ENCODE results near the gene MEIS2.

The MEIS2 gene

DNA sequence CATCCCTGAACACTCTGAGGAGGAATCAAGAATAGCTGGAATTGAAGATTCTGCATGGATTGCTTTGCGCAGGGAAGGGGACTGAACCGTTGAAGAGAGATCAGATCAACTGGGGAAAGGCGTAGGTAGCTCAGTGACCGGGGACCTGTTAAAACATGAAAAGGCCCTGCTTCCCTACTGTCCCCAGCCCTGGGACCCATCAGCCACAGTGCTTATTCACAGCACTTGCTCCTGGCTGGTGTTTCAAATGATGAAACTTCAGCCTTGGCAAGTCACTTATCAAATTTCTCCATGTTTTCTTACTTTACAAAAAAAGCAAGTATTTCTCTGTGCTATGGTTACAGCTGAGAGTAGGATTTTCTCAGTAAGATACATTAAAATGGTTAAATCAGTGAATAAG, 199.3 kb downstream of the MEIS2 start:
- no peak for DNase-seq (ENCODE audit: low read depth in 2 of 2)

DNA sequence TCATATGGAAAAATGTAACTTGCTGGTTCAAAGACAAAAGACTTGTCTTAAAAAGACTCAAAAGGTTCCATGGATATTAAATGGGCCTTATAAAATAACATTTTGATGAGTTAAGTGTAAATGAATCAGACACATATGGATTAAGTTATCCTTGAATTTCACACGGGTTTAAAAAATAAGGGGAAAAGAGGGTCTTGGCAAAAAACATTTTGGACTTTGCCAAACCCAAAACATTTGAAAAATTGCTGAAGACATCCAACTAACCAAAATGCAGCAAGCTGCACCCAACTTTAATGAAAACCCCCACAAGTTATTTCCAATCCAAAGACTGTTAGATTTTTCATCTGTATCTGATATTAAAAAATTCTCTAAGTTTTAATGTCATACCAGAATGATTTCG, 200.7 kb downstream of the MEIS2 start:
- no peak for DNase-seq (ENCODE audit: low read depth in 2 of 2)

DNA sequence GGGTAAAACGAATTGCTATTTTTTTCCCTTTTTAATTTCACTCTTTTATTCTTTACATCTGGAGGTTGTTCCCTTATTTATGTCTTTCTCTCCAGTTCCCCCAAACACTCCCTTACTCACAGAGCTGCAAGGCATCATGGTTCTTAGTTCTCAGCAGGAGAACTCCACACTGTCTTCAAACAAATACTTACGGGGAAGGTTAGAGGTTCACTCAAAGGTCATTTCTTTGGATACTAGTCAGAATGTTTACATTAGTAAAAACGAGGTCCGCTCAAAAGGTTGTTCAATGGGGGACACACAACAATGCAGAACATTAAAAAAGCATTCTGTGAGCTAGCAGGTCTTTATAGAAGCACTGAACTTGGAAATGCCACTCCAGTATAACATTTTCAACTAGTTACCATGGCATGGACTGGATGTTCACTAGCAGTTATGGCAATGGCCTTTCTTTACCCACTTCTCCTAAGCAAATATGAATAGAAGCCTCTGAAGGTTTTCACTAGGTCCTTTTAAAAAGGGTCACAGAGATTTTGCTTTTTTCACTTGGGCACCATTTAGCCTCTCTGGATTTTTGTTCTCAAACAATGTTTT, 201.7 kb downstream of the MEIS2 start:
- DNase-seq (ENCODE audit: low read depth in 2 of 2) = no peak

DNA sequence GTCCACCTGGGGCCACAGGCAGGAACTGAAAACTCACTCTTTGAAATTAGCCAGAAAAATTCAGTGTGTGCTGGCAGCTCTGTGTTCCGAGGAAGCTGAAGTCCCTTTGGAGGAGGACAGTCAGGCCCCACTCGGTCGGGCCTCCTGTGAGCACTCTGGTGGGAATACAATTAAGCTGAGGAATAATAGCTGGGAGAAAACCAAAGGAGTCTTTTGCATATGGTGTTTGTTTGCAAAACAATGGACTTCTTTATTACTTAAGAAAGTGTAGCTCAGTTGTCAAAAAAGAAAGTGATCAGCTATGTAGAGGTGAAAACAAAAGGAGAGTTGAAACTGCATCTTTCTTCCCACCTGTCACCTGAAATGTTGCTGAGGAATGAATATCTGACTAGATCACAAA, 202.5 kb downstream of the MEIS2 start:
- DNase-seq (ENCODE audit: low read depth in 2 of 2) = no peak

DNA sequence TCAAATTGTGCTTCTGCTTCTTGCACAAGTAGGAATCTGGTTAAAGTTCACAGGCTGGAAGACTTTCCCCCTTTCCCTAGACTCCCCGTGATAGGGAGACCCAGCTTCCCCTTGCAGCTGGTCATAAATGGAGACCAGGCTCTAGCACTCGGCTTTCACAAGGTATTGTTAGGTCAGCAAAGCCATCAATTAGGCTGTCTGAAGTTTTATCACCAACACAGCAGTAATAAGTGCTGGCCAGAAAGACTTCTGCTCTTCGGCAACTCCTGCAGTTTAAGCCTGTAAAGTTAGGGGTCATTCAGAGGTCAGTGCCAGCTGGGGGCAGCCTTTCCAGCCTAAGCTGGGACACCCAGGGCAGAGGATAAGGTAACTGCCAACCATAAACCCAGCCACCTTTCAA, 203.4 kb downstream of the MEIS2 start:
- DNase-seq (ENCODE audit: low read depth in 2 of 2) = no peak

DNA sequence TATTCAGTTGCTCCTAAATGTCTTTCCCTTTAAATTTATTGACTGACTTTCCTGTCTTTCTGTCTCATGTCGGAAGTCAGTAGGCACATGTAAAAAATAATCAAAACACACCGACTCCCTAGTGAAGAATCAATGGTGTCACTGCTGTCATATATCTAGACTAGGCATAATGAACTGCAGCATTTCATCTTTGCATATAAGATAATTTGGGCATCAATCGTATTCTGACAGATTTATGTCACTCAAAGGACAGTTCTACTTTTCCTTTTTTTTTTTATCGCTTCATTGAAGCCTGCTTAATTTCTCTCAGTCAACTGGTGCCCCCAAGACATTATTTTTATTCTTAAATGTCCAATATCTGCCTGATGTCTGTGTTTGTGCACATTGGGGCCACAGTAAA, 206.3 kb downstream of the MEIS2 start:
- no peak for DNase-seq (ENCODE audit: low read depth in 2 of 2)

DNA sequence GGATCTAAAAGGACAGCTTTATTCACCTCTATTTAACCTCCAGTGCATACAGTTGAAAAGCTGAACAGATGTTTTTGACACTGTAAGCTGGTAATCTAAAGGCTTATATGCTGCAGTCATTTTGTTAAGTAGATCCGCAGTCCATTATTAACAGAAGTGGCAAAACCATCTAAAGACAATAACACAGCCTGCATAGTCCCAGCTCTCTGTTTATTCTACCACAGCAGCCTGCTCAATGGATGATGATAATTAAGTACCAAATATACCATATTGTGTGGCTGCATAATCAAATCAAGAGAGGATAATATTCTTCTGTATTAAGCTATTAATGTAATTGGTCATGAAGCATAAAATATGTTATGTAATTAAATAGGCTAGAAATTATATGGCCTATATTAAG, 207.1 kb downstream of the MEIS2 start:
- no peak for DNase-seq (ENCODE audit: low read depth in 2 of 2)

DNA sequence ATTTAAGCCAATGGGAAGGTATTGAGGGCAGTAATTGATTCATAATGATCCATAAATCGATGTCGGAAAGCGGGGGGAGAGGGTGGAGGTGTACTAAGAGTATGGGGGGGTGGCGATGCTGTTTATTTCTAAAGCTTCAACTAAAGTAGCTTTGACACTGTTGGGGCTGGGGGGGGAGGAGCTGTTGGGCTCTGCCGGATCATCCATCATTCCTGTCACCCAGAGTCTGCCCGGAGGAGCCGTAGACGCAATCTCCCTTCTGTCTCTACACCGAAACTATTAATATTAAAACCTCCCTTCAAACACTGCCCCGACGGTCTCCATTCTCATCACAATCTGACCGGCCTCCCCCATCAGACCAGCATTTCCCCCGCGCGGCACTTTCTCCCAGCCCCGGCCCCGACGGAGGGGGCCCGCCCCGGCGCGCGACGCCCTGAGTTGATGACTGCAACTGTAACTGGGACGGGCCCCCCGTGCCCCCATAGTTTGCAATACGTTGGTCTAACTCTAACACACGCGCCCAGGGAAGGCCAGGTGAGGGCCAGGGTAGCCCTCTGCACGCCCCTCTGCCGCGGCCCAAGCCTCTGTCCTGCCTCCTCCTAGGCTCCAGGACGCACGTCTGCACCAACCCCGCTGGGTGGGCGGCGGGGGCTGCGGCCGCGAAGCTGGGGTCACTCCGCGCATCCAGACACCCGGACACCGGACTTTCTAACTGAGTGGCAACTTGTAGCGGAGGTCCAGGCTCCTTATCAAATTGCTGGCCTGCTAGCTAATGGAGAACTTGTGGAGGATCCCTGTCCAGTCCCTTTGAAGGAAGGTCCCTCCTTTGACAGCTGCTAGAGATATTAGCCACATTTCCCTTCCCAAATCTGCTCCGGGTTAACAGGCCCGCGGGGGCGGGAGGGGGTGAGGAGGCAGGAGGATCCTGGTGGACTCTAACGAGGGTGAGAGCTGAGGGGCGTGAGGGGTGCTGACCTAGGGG, 212.0 kb downstream of the MEIS2 start:
- no peak for DNase-seq (ENCODE audit: low read depth in 2 of 2)

DNA sequence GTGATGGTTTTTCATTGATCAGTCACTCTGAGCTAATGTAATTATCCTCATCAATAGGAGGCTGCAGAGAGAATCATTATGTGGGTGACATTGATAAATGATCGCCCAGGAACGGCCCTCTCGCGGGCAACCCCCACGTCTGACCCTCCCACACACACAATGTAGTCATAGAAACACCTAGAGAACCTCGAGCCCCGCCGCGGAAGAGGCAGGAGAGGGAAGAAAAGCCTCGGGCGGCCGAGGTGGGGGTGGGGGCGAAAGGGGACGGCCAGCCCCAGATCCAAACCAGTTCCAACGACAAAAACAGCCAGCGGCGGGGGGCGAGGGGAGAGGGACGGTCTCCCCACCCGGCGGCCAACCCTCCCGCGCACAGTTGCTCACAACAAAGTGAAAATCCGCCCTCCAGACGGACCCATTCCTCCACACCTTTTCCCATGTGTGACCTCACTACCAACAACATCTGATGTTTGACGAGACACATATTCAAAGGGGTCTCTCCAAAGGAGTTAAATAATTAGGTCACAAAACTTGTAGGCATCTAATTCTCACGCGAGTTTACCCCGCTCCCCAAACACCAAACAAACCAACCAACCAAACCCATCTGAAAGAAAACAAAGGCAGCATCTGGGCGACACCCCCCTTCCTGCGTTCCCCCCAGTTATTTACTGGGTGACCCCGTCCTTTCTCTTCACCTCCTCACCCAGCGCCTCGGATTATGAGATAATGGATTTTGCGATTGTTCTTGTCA, 213.0 kb downstream of the MEIS2 start:
- DNase-seq (ENCODE audit: low read depth in 2 of 2) = no peak

DNA sequence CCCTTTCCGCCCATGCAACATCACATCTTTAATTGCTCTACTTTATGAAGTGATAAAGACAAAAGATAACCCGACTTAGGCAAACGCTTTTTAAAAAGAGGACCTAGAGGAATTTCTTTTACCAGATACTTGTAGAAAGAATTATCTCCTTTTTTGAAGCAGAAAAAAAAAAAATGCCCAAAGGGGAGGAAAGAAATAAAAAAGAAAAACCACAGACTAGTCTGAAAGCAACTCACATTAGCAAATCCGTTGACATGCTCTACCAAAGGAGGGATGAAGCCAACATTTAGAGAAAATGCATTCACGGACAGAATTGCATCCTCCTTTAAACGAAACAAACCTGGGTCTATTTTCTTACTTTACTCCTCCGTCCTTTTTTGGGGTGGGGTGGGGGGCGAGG, 213.6 kb downstream of the MEIS2 start:
- DNase-seq (ENCODE audit: low read depth in 2 of 2) = no peak

DNA sequence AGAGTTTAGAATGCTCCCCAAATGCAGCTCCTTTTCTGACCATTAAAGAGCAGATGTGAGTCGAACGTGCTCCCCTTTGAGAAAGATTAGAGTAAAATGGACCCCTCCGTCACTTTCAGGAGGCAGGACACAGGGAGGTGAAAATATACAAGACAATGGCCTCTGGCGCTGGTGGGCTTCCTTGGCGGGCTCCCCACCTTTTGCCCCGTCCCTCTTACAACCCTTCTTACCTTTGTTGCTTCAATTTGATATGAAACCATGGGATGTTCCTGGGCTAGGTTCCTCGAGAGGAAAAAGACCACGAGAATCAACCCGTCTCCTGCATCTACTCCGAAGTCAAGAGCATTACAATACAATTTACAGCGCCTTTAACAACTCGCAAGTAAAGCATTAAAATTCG, 214.2 kb downstream of the MEIS2 start:
- DNase-seq (ENCODE audit: low read depth in 2 of 2) = no peak

DNA sequence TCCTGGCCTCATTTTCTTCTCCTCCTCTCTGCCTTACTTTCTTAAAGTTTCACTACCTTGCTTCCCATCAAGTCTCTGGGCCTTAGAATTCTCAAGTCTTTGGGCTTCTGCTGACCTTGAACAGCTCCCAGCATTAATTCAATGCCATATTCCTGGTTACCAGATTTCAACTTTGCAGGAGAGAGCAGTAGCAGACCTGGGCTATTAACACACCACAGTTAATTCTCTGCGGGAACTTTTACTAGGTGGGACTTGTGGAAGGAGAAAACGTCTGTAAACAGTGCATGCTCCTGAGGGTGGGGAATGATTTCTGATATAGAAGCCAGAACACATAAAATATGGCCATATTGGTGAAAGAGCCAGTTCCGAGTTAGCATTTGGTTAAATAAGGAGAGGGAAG, 214.6 kb downstream of the MEIS2 start:
- DNase-seq (ENCODE audit: low read depth in 2 of 2) = no peak

DNA sequence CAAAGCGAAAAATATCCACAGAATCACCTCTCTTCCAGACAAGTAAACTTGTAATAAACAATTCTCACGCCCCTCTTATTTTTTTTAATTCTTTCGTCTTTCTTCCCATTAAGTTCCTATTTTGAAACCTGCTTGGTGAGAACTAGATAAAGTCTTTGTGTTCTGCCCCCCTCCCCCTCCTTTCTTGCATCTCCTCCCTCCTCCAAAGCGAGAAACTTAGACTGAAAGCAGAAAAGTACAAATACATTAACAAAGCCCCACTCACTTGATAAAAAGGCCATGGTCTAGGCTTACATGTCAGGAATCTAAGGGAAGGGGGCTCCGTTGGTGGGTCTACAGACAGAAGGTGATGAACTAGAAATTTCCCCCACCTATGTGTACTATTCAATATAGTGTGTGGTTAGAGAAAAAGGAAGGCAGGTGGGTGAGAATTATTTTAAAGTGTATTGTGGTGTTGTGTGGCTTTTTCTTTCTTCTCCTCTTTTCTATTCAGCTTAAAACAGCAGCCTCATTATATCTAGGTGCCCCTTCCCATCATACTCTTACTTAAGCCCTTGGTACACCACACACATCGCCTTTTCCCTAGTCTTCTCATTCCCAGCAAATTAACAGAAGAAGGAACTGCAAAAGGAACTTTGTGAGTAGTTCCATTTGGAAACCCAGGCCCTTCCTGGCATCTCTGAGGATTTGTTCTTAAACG, 215.3 kb downstream of the MEIS2 start:
- DNase-seq (ENCODE audit: low read depth in 2 of 2) = no peak

DNA sequence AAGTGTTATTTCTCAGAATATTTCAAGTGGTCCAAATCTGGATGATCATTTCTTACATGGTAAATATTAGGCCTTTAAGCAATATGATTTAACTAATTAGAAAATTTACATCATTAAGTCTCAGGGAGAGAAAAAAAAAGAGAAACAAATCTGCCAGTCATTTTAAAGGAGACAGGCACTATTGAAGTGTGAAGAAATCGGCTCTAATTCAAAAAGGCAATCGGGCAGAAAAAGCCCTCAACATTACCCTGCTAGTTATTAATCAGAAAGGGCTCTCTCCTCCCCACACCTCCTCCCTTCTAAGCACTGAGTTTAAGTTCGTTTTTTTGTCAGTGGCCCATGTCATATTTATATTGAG, 215.9 kb downstream of the MEIS2 start:
- DNase-seq (ENCODE audit: low read depth in 2 of 2) = no peak

DNA sequence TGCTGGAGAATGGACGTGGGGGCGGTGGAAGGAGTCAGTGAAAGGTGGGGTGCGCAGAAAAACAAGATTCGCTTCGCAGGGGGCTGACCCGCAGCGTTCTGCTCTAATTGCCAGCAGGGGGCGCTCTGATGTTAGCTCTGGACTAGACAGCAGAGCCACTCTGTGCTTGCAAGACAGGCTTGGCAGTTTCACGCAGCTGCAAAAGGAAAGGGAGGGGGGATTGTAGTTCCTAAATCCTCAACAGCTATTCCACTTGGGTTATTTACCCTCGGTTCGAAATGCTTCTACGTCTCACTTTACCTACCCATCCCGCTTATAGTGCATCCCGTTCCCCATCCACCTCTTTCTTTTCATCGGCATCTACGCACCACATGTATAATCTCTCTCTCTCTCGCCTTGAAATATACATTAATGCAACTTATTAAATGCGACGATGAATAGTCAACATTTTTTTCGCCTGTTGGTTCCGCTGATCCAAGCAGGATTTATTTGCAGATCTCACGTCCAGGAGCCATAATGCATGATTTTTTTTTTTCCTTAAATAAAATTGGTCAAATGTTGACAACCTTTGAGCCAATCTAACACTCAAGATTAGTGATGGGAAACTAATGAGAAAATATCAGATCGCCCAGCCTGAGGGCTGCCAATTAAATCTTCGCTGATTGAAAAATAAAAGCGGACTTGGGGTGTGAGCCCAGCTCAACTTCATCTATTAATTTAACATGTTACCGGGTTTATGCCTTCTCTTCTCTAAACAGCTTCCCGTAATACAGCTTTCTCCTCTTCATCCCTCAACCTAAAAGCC, 216.4 kb downstream of the MEIS2 start:
- peak; percentile 68 to 80 for DNase-seq (ENCODE audit: low read depth in 2 of 2)

DNA sequence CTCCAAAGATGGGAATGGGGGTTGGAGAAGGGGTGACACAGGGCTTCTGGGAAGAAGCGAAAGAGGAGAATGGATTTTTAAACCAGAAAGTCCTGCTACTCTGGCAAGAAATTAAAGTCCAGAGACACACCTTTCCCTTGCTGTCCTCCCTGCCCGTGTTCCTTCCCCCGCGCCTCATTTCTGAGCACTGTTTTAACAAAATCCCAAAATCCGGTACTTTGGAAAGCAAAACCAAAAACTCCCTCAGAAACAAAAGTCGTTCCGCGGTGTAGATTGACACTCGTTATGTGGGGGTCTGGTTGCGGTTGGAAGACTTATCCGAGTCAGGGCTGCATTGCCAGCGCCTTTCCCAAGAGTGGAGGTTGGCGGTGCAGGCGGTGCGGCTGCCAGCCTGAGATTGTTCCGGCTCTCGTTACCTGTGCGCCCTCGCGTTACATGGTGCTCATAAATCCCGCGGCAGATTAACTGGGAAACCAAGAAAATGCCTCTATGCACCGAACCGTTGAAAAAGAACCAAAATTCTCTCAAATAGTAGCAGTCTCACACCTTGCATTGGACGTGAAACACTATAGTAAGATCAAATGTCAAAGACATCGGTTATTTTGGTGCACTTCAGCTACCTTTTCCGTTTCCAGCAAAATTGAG, 217.7 kb downstream of the MEIS2 start:
- DNase-seq (ENCODE audit: low read depth in 2 of 2) = no peak

DNA sequence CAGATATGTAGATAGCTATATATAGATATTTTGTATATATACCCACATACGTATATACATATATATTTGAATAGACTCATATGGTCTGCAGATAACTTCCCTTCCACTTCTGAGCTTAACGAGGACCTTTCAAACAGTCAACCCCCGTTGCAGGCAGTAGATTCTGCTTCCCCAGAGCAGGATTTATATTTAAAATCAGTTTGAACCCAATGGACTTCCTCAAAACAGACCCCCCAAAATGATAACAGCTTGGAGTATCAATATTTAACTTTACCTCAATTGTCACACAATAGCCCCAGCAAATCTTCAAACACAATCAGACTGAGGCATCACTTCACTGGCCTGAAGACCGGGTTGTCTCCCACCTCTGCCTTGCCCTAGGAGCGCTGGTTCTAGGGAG, 218.3 kb downstream of the MEIS2 start:
- DNase-seq (ENCODE audit: low read depth in 2 of 2) = no peak

DNA sequence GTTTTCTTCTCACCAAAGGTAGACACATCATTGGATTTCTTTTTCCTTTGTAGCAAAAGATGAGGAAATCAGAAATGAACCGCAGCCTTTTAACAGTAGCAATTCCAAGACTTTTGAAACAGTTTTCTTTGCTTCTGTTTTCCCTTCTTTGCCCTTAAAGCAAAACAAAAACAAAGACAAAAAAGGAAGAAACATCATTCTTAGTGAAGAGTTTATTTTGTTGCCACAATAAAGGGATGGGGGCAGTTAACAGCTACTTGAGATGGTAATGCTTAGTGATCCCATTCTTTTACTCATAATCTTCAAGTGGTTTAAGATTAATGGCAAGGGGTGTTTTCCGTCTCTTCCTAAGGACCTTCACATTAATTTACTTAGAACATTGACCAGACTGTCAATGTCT, 218.8 kb downstream of the MEIS2 start:
- no peak for DNase-seq (ENCODE audit: low read depth in 2 of 2)

DNA sequence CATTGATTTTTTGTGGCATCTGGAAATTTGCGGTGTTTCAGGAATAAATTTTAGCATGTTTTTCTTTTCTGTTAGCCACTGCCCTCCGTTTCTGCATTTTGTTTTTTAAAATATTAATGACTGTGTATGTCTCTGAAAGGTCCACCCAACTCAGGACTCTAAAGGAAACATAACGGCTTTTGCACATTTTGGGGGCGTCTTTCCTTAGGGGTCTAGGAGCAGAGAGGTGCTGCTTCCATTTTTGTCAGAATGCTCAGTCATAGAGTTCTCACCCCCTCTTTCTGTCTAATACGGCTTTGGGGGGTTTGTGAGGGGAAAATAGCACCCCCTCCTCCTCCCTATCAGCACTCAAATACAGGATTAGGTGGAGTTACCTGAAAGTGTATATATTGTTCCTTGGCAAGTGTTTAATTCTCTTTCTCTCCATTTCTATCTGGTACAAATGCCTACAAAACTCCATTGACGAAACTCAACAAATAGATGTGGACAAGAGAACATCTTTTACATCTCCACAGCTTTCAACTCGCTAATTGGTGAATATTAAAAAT, 219.4 kb downstream of the MEIS2 start:
- DNase-seq (ENCODE audit: low read depth in 2 of 2) = no peak

DNA sequence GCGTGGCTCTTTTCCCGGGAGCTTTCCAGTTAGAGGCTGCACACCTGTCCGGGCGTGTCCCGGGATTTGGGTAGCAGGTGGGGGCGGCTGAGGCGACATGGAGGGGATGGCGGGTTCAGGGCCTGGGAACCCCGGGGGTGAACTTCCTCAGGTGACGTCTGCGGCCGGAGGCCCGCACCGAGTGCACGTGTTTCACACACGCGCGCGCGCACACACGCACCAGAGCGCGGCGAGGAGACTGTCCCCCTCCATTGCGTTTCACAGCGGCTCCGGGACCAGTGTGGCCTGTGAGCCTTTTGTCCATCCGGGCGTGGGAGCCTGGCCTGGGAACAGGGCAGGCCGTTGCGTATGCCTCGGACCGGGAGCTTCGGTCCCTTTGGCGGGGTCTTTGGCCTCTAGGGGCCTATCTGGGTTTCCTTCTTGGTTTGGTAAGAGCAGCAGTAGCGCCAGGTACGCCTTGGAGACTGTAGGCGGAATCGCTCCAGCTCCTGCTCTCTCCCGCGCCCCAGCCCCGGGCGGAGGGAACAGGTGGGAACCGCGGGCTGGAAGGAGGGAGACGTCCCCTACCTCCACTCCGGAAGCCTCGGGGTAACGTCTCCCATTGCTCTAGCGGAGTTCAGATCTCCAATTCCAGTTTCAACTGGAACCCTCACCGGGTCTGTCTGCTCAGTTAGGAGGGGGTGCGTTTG, 220.0 kb downstream of the MEIS2 start:
- DNase-seq (ENCODE audit: low read depth in 2 of 2) = no peak
